Thoracic aorta (tissue), 2 donors: ENCODE measurements around the gene DCTPP1. TPM values are rescaled to one million over a fixed set of nuclear protein-coding genes. Genes with fewer than 3 reads are reported as not detected.

Experiments
- ATAC-seq: fragments of 150-250 bp; one replicate; pipeline ENCODE4 v1.8.0; 2017; ENCODE audit warnings: low read depth; ENCODE audit not compliant: insufficient number of reproducible peaks, low FRiP score
- DNase-seq: peaks from one replicate; pipeline ENCODE4 v3.0.0-alpha.2; 2020; ENCODE audit warnings: low spot score
- H3K27ac ChIP-seq, 2 donors: fragments of 200-600 bp; sonication (generic); 1 replicate in 1 of 2; 2 replicates in 1 of 2; pipeline ENCODE4 v1.5.1; 2016; ENCODE audit warnings: mild to moderate bottlenecking in 2 of 2, moderate library complexity in 2 of 2
- H3K27me3 ChIP-seq: fragments of 200-600 bp; sonication (generic); replicated peaks from 2 replicates; pipeline ENCODE4 v1.6.0; 2016; ENCODE audit warnings: mild to moderate bottlenecking; ENCODE audit not compliant: insufficient read depth
- H3K36me3 ChIP-seq: fragments of 200-600 bp; sonication (generic); one replicate; pipeline ENCODE4 v1.5.1; 2016
- H3K4me1 ChIP-seq, 2 donors: fragments of 200-600 bp; sonication (generic); 1 replicate in 1 of 2; 2 replicates in 1 of 2; pipeline versions ENCODE4 v1.5.1 to v1.6.0; 2016; ENCODE audit warnings: low read depth in 2 of 2, mild to moderate bottlenecking in 1 of 2; ENCODE audit not compliant: control insufficient read depth in 1 of 2
- H3K4me3 ChIP-seq: fragments of 200-600 bp; sonication (generic); 2 replicates; pipeline ENCODE4 v1.5.1; 2016; ENCODE audit warnings: mild to moderate bottlenecking
- H3K9me3 ChIP-seq: fragments of 200-600 bp; sonication (generic); 2 replicates; pipeline ENCODE4 v1.5.1; 2016
- total RNA-seq, 2 donors: library from RNA; depleted of rRNA; stranded (reverse); fragments of >200 nt; gene quantifications; one replicate each; pipeline versions ENCODE4 v1.1.0 to v1.2.3, GENCODE V29; 2016
- TF ChIP-seq, protein P1 (sequence below): fragments of 200-600 bp; sonication (generic); IDR thresholded peaks from one replicate; pipeline ENCODE4 v1.5.1; 2019; ENCODE audit warnings: antibody characterized with exemption

DCTPP1 gene
- total RNA-seq, 2 donors from 2014 or later, result 16.7 to 24.0 TPM

DNA sequence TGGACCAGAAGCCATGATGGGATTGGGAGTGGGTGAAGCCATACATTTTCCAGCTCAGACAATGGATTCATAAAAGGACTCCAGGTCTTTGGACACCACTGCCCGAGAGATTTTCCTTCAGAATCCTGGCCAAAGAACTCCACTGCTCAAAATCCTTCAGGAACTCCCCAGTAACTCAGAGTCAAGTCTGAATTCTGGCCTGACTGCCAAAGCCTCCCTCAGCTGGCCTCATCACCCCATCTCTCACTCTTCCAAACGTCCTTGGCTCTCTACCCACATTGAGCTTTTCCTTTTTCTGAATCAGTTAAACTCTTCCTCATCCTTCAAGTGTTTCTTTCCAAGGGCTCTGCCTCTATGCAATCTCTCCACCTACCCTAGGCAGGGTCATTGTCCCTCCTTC is 46.3 kb downstream of the DCTPP1 start:
- ATAC-seq (no peak), DNase-seq (no peak)
- H3K4me3 ChIP-seq, result no peak overlapping the region
- H3K36me3 ChIP-seq, result no peaks in the 10 kb centered on the region
- TF ChIP-seq, protein P1, sequence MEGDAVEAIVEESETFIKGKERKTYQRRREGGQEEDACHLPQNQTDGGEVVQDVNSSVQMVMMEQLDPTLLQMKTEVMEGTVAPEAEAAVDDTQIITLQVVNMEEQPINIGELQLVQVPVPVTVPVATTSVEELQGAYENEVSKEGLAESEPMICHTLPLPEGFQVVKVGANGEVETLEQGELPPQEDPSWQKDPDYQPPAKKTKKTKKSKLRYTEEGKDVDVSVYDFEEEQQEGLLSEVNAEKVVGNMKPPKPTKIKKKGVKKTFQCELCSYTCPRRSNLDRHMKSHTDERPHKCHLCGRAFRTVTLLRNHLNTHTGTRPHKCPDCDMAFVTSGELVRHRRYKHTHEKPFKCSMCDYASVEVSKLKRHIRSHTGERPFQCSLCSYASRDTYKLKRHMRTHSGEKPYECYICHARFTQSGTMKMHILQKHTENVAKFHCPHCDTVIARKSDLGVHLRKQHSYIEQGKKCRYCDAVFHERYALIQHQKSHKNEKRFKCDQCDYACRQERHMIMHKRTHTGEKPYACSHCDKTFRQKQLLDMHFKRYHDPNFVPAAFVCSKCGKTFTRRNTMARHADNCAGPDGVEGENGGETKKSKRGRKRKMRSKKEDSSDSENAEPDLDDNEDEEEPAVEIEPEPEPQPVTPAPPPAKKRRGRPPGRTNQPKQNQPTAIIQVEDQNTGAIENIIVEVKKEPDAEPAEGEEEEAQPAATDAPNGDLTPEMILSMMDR, result no peak
- H3K4me1 ChIP-seq, result peaks cover 5 to 10% of the 10 kb centered on the region in 2 donors
- H3K9me3 ChIP-seq, result no peaks in the 10 kb centered on the region
- no peak overlapping the region for H3K27ac ChIP-seq
- no peaks in the 10 kb centered on the region for H3K27me3 ChIP-seq

DNA sequence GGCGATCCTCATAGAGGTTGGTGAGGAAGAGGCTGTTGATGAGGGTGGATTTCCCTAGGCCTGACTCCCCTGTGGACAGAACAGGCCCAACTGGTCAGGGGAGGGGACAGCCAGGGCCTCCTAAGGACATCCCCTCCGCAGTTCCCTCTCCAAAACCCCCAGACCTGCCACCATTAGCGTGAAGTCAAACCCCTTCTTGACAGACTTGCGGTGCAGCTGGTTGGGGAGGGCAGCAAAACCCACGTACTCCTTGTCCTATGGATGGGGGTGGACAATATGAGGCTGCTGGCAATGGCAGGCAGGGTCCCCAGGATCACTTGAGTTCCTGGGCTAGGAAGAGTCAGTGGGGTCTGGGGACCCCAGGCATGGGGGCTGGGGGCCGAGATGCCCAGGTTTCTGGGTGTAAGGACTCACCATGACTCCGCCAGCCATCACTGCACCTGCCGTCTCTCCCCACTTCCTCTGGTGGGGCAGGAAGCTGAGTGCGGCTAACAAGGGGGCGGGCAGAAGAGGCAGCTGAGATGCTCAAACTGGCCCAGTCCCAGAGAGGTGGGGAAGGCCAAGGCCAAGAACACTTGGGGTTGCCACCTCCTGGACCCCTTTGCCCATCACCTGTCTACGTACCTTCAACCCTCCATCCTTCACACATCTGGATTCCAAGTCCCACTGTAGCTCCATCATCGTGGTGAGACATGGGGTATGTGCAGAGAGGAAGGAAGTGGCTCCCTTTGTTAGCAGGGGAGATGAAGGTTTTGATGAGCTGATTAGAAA is 47.5 kb downstream of the DCTPP1 start, which contains the start of gene SEPTIN1:
TSS of gene SEPTIN1 (minus strand) at position 451 of the 771 bp plus-strand sequence. CDS start at position 432, 19 bp downstream.
- peak within 1 kb of the TSS; percentile 19 for H3K4me3 ChIP-seq
- peaks cover 5 to 12% of the 10 kb centered on the region in 2 donors for H3K4me1 ChIP-seq
- DNase-seq (no peak), ATAC-seq (no peak)
- TF ChIP-seq, protein P1, result no peak
- no peaks in the 10 kb centered on the region for H3K9me3 ChIP-seq
- H3K27ac ChIP-seq, result no peak within 1 kb of the TSS
- no peaks in the 10 kb centered on the region for H3K27me3 ChIP-seq
- no peaks in the 10 kb centered on the region for H3K36me3 ChIP-seq

DNA sequence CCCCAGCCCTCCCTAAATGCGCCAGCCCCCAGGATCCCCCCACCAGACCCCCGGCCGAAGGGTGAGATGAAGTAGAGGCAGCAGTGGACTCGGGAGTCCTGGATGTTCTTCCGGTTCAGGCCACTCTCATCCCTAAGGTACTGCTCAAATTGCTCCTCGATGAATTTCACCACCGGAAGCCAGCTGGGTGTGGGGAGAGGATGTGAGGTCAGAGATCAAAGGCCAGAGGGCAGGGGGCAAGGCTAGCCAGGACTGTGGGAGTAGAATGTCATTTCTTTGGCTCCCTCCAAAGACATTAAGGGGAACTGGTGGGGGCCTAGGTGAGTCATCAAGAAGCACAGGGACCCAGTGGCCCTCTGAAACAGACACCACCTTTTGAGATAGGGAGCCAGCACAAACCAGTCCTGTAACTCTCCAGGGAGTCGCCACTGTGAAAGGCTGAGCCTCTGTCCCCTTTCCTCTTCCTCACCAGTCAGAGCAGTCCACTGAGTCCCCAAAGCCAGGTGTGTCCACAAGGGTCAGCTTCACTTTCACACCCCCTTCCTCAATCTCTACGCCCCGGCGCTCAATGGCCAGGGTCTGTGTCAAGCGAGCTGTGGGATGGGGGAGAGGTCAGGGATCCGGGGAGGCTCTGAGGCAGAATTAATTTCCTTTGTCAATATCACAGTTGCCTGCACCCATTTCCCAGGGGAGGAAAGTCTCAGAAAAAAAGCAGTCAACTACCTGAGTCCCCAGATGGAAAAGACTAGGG is 48.4 kb downstream of the DCTPP1 start:
- Histone ChIP-seq H3K27me3 (no peaks in the 10 kb centered on the region), H3K36me3 (no peaks in the 10 kb centered on the region), H3K4me3 (no peak overlapping the region), H3K9me3 (no peaks in the 10 kb centered on the region), H3K4me1 (peaks cover 7 to 19% of the 10 kb centered on the region in 2 donors), H3K27ac (no peak overlapping the region)
- ATAC-seq (no peak), DNase-seq (no peak)
- TF ChIP-seq, protein P1, result no peak

DNA sequence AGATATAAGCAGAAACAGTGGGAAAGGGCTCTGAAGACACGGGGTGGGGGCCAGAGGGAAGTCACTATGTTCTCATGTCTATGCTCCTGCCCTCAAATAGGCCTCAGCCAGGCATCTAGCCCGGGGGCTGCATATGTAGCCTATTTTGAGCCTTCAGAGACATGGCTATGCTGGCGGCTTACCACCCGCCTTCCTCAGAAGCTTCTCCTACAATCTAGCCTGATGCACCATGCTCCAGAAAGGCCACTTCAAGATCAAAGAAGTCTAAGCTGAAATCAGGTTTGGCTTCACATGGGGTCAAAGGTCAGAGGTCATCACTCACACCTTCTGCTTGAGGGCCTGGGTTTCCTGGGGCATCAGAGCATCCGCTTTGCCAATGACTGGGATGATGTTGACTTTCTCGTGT is 49.0 kb downstream of the DCTPP1 start:
- Histone ChIP-seq H3K36me3 (no peaks in the 10 kb centered on the region), H3K4me3 (no peak overlapping the region), H3K4me1 (peaks cover 7 to 19% of the 10 kb centered on the region in 2 donors), H3K27me3 (no peaks in the 10 kb centered on the region), H3K27ac (no peak overlapping the region), H3K9me3 (no peaks in the 10 kb centered on the region)
- DNase-seq, result no peak
- TF ChIP-seq, protein P1, result no peak
- ATAC-seq, result no peak

- H3K4me3 ChIP-seq, result no peak overlapping the region
- no peak overlapping the region for H3K27ac ChIP-seq
These were observed 49.6 kb downstream of the DCTPP1 start for GRCh38 chr16:30380072-30380802.

More at GRCh38 chr16:30380072-30380802, 49.6 kb downstream of the DCTPP1 start:
- DNase-seq (no peak), ATAC-seq (no peak)
- Histone ChIP-seq H3K4me1 (peaks cover 7 to 19% of the 10 kb centered on the region in 2 donors), H3K27me3 (no peaks in the 10 kb centered on the region), H3K9me3 (no peaks in the 10 kb centered on the region), H3K36me3 (no peaks in the 10 kb centered on the region)
- TF ChIP-seq, protein P1, result no peak
